Lower lobe of right lung (tissue), 2 donors: Measurements from ENCODE around the gene ENO1. TPM values are rescaled to one million over a fixed set of nuclear protein-coding genes. Genes with fewer than 3 reads are reported as not detected.

Source experiments
- ATAC-seq, 2 donors: fragments of 200-7000 bp; cut with Tn5 transposase; one replicate each; pipeline ENCODE4 v1.9.1; 2020 to 2022; ENCODE audit warnings: mild to moderate bottlenecking in 2 of 2, moderate library complexity in 2 of 2
- DNase-seq: peaks from one replicate; pipeline ENCODE4 v3.0.0-alpha.2; 2020
- H3K27ac ChIP-seq: fragments of 200-600 bp; one replicate; pipeline ENCODE4 v1.8.0; 2022
- H3K27me3 ChIP-seq: fragments of 200-600 bp; one replicate; pipeline ENCODE4 v1.8.0; 2022; ENCODE audit warnings: low read depth
- H3K36me3 ChIP-seq: fragments of 200-600 bp; one replicate; pipeline ENCODE4 v1.8.0; 2022; ENCODE audit warnings: mild to moderate bottlenecking
- H3K4me1 ChIP-seq: fragments of 200-600 bp; one replicate; pipeline ENCODE4 v1.8.0; 2022
- H3K4me3 ChIP-seq: fragments of 200-600 bp; one replicate; pipeline ENCODE4 v1.8.0; 2022; ENCODE audit warnings: mild to moderate bottlenecking
- H3K9me3 ChIP-seq: fragments of 200-600 bp; one replicate; pipeline ENCODE4 v1.8.0; 2022
- intact Hi-C: fragments of 100-400 bp; cut with DNase I; formaldehyde crosslinking; loops from one replicate; pipeline ENCODE4 v1.11.0; 2022
- total RNA-seq: library from RNA; stranded (reverse); fragmentation: NEBNext Ultra II Directional; extraction: Animal tissue kit (Norgen Biotek cat#: 25700); gene quantifications from one replicate; pipeline ENCODE4 v1.2.1, GENCODE V29; 2021
- TF ChIP-seq, protein P1 (sequence below): fragments of 200-600 bp; IDR thresholded peaks from one replicate; pipeline ENCODE4 v1.8.0; 2022; ENCODE audit warnings: antibody characterized with exemption, mild to moderate bottlenecking
- donor health status: DM: no; HTN: yes; CAD: no; lungs with severe emphysema.

Gene ENO1
- total RNA-seq, 1 donor from 2014 or later: 580 TPM

- TF ChIP-seq, protein P1, sequence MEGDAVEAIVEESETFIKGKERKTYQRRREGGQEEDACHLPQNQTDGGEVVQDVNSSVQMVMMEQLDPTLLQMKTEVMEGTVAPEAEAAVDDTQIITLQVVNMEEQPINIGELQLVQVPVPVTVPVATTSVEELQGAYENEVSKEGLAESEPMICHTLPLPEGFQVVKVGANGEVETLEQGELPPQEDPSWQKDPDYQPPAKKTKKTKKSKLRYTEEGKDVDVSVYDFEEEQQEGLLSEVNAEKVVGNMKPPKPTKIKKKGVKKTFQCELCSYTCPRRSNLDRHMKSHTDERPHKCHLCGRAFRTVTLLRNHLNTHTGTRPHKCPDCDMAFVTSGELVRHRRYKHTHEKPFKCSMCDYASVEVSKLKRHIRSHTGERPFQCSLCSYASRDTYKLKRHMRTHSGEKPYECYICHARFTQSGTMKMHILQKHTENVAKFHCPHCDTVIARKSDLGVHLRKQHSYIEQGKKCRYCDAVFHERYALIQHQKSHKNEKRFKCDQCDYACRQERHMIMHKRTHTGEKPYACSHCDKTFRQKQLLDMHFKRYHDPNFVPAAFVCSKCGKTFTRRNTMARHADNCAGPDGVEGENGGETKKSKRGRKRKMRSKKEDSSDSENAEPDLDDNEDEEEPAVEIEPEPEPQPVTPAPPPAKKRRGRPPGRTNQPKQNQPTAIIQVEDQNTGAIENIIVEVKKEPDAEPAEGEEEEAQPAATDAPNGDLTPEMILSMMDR: no peak
Measured at GRCh38 chr1:8883491-8883890, 5.0 kb upstream of the ENO1 start.

GRCh38 chr1:8879922-8880676 is 1.6 kb upstream of the ENO1 start:
- intact Hi-C loops: no loop called here
- H3K4me3 ChIP-seq: peak overlapping the region; percentile 97
- H3K4me1 ChIP-seq: peaks cover 39% of the 10 kb centered on the region
- peak overlapping the region; percentile 99 for H3K27ac ChIP-seq
- DNase-seq (no peak), ATAC-seq (peak; percentile 21 to 57)
- TF ChIP-seq, protein P1: no peak
- H3K36me3 ChIP-seq: peaks cover 8% of the 10 kb centered on the region
- H3K27me3 ChIP-seq: no peaks in the 10 kb centered on the region
- no peaks in the 10 kb centered on the region for H3K9me3 ChIP-seq

More at GRCh38 chr1:8883491-8883890, 5.0 kb upstream of the ENO1 start:
- ATAC-seq (no peak), DNase-seq (no peak)
- Histone ChIP-seq H3K36me3 (no peaks in the 10 kb centered on the region), H3K27me3 (no peaks in the 10 kb centered on the region), H3K4me1 (peaks cover 15% of the 10 kb centered on the region), H3K9me3 (no peaks in the 10 kb centered on the region), H3K27ac (no peak overlapping the region), H3K4me3 (no peak overlapping the region)
- intact Hi-C loops: no loop called here

- peaks cover 45% of the 10 kb centered on the region for H3K4me1 ChIP-seq
Measured at GRCh38 chr1:8879464-8879921, 1.0 kb upstream of the ENO1 start.

GRCh38 chr1:8878698-8879463 is 395 bp upstream of the ENO1 start:
- peak; percentile 94 to 96 for ATAC-seq
- intact Hi-C loops: no loop called here
- TF ChIP-seq, protein P1: no peak
- Histone ChIP-seq H3K4me1 (peaks cover 51% of the 10 kb centered on the region), H3K27ac (peak overlapping the region; percentile 99), H3K4me3 (peak overlapping the region; percentile 97), H3K27me3 (no peaks in the 10 kb centered on the region), H3K36me3 (peaks cover 20% of the 10 kb centered on the region), H3K9me3 (no peaks in the 10 kb centered on the region)
- peak; percentile 98 for DNase-seq

More at GRCh38 chr1:8879464-8879921, 1.0 kb upstream of the ENO1 start:
- TF ChIP-seq, protein P1: no peak
- Histone ChIP-seq H3K9me3 (no peaks in the 10 kb centered on the region), H3K4me3 (peak overlapping the region; percentile 97), H3K27me3 (no peaks in the 10 kb centered on the region), H3K27ac (peak overlapping the region; percentile 99), H3K36me3 (peaks cover 14% of the 10 kb centered on the region)
- no peak for ATAC-seq
- intact Hi-C loops: no loop called here
- DNase-seq: no peak

GRCh38 chr1:8876087-8876486 is 2.4 kb downstream of the ENO1 start:
- peaks cover 79% of the 10 kb centered on the region for H3K4me1 ChIP-seq
- peak overlapping the region; percentile 97 for H3K4me3 ChIP-seq
- ATAC-seq (no peak), DNase-seq (no peak)
- TF ChIP-seq, protein P1: no peak
- intact Hi-C loops: no loop called here
- H3K9me3 ChIP-seq: no peaks in the 10 kb centered on the region
- peak overlapping the region; percentile 99 for H3K27ac ChIP-seq
- no peaks in the 10 kb centered on the region for H3K27me3 ChIP-seq
- H3K36me3 ChIP-seq: peaks cover 48% of the 10 kb centered on the region
